Natural killer cell (primary cell): ENCODE results near the gene NLE1. TPM values are rescaled to one million over a fixed set of nuclear protein-coding genes. Genes with fewer than 3 reads are reported as not detected.

Experiments used
- ATAC-seq, 3 donors: fragments of 150-1000 bp in 2 of 3; fragments of 200-7000 bp in 1 of 3; cut with Tn5 transposase; 1 replicate in 1 of 3; 2 replicates in 2 of 3; pipeline ENCODE4 v1.10.0; 2021; ENCODE audit warnings: mild to moderate bottlenecking in 2 of 3, moderate library complexity in 2 of 3
- DNase-seq, 2 donors: peaks; one replicate each; pipeline versions ENCODE4 v3.0.0 to v3.0.0-alpha.2; 2013 to 2021; ENCODE audit warnings: mixed read lengths in 1 of 2
- H3K27ac ChIP-seq: one replicate; pipeline ENCODE4 v1.5.1; 2013; ENCODE audit warnings: mild to moderate bottlenecking, low read length
- H3K27me3 ChIP-seq: one replicate; pipeline ENCODE4 v1.6.1; 2013; ENCODE audit warnings: low read length; ENCODE audit not compliant: control insufficient read depth, insufficient read depth
- H3K36me3 ChIP-seq: one replicate; pipeline ENCODE4 v1.6.1; 2013; ENCODE audit warnings: low read length; ENCODE audit not compliant: control insufficient read depth, insufficient read depth
- H3K4me1 ChIP-seq: one replicate; pipeline ENCODE4 v1.6.1; 2013; ENCODE audit warnings: low read length; ENCODE audit not compliant: control insufficient read depth, insufficient read depth
- H3K4me3 ChIP-seq: one replicate; pipeline ENCODE4 v1.5.1; 2013; ENCODE audit warnings: low read length
- H3K9me3 ChIP-seq: one replicate; pipeline ENCODE4 v1.6.1; 2013; ENCODE audit warnings: low read length; ENCODE audit not compliant: control insufficient read depth, insufficient read depth
- H3K27ac Mint-ChIP-seq, 2 donors: one replicate each; pipeline ENCODE4 v1.8.0; 2022; ENCODE audit warnings: mild to moderate bottlenecking in 2 of 2, mixed read lengths in 2 of 2, moderate library complexity in 1 of 2
- H3K27me3 Mint-ChIP-seq, 2 donors: one replicate each; pipeline ENCODE4 v1.8.0; 2022; ENCODE audit warnings: low read depth in 2 of 2, mixed read lengths in 2 of 2
- H3K36me3 Mint-ChIP-seq: one replicate; pipeline ENCODE4 v1.8.0; 2022; ENCODE audit warnings: mixed read lengths
- H3K4me1 Mint-ChIP-seq, 2 donors: one replicate each; pipeline ENCODE4 v1.8.0; 2022; ENCODE audit warnings: mixed read lengths in 2 of 2
- H3K4me3 Mint-ChIP-seq: one replicate; pipeline ENCODE4 v1.8.0; 2022; ENCODE audit warnings: mild to moderate bottlenecking, moderate library complexity, mixed read lengths
- H3K9me3 Mint-ChIP-seq, 2 donors: one replicate each; pipeline ENCODE4 v1.8.0; 2022; ENCODE audit warnings: mixed read lengths in 2 of 2
- CTCF ChIP-seq: fragments of 200-600 bp; IDR thresholded peaks from one replicate; pipeline ENCODE4 v1.8.0; 2022; ENCODE audit warnings: antibody characterized with exemption
- WGBS: methylation state at CpG from one replicate; pipeline ENCODE4 v1.1.7; 2013; ENCODE audit warnings: missing lambda C conversion rate; ENCODE audit not compliant: insufficient coverage; 5-methylcytosine and 5-hydroxymethylcytosine counted together
- intact Hi-C: fragments of 100-400 bp; cut with micrococcal nuclease; formaldehyde crosslinking; loops from one replicate; pipeline ENCODE4 v1.14.2; 2022
- total RNA-seq, 4 donors: library from RNA; stranded (reverse); fragments of 120-200 nt in 1 of 4; gene quantifications; one replicate each; pipeline versions ENCODE4 v1.2.3 to v1.2.4, GENCODE V29; 2013 to 2022

The NLE1 gene
- 1 to 10 TPM; 4.0 to 7.9 (median 6.1) TPM for total RNA-seq
- 8.7 TPM for total RNA-seq (2013)

GRCh38 chr17:35141681-35142466 lies at the start of gene NLE1:
TSS of gene NLE1 (minus strand) at chr17:35142303. CDS start at chr17:35142275, 28 bp downstream.
- Mint-ChIP-seq H3K36me3 (no peaks in the 10 kb centered on the region), H3K27me3 (no peaks in the 10 kb centered on the region), H3K4me3 (peak within 1 kb of the TSS; percentile 84), H3K9me3 (no peaks in the 10 kb centered on the region), H3K4me1 (peaks cover 4 to 6% of the 10 kb centered on the region in 2 donors), H3K27ac (peak within 1 kb of the TSS; percentile 29 to 58)
- Histone ChIP-seq H3K4me1 (peaks cover 16% of the 10 kb centered on the region), H3K9me3 (no peaks in the 10 kb centered on the region), H3K36me3 (peaks cover 28% of the 10 kb centered on the region), H3K27ac (peak within 1 kb of the TSS; percentile 11), H3K27me3 (no peaks in the 10 kb centered on the region), H3K4me3 (peak within 1 kb of the TSS; percentile 81)
- DNase-seq: peak; percentile 83 to 92
- ATAC-seq: peak; percentile 97 to 99 (median 97)
- peak; percentile 97 for TF ChIP-seq CTCF
- under 1% methylated on average over 65 of the region's 65 CpGs for WGBS
- intact Hi-C loops: no loop called here

GRCh38 chr17:35191001-35191695 lies 49.0 kb upstream of the NLE1 start:
- no peaks in the 10 kb centered on the region for H3K36me3 ChIP-seq
- no peak overlapping the region for H3K27ac ChIP-seq
- DNase-seq: no peak
- H3K4me3 ChIP-seq: no peak overlapping the region
- Mint-ChIP-seq H3K27me3 (no peaks in the 10 kb centered on the region), H3K4me1 (peaks cover 32 to 34% of the 10 kb centered on the region in 2 donors), H3K36me3 (no peaks in the 10 kb centered on the region), H3K9me3 (no peaks in the 10 kb centered on the region), H3K4me3 (no peak overlapping the region), H3K27ac (no peak overlapping the region)
- H3K4me1 ChIP-seq: peaks cover 1% of the 10 kb centered on the region
- intact Hi-C loops: no loop called here
- no peaks in the 10 kb centered on the region for H3K9me3 ChIP-seq
- 95% methylated on average over 11 of the region's 11 CpGs for WGBS
- TF ChIP-seq CTCF: no peak
- H3K27me3 ChIP-seq: no peaks in the 10 kb centered on the region
- no peak for ATAC-seq

- no peaks in the 10 kb centered on the region for H3K36me3 Mint-ChIP-seq
- no peak overlapping the region for H3K27ac Mint-ChIP-seq
- TF ChIP-seq CTCF: no peak
- Histone ChIP-seq H3K4me1 (peaks cover 10% of the 10 kb centered on the region), H3K4me3 (no peak overlapping the region), H3K27me3 (no peaks in the 10 kb centered on the region), H3K36me3 (no peaks in the 10 kb centered on the region), H3K27ac (no peak overlapping the region), H3K9me3 (no peaks in the 10 kb centered on the region)
- H3K4me1 Mint-ChIP-seq: peaks cover 47 to 50% of the 10 kb centered on the region in 2 donors
- H3K4me3 Mint-ChIP-seq: no peak overlapping the region
- WGBS: 53% methylated on average over 3 of the region's 3 CpGs
- DNase-seq: no peak
- H3K27me3 Mint-ChIP-seq: no peaks in the 10 kb centered on the region
- no peaks in the 10 kb centered on the region for H3K9me3 Mint-ChIP-seq
- intact Hi-C loops: no loop called here
- ATAC-seq: no peak
These were observed 47.2 kb upstream of the NLE1 start for GRCh38 chr17:35189291-35189690.
